LNCaP clone FGC (cell line): Measurements from ENCODE around the gene WDFY2.

ENCODE experiments used
- DNase-seq: peaks from one replicate; pipeline ENCODE4 v3.0.0-alpha.2; 2011; ENCODE audit warnings: low read depth
- H3K4me3 ChIP-seq: 2 replicates; pipeline ENCODE4 v1.5.1; 2011; ENCODE audit warnings: mild to moderate bottlenecking, low read depth, low read length, control low read depth
- CTCF ChIP-seq: IDR thresholded peaks from 2 replicates; pipeline ENCODE4 v1.5.1; 2012; ENCODE audit warnings: mild to moderate bottlenecking; ENCODE audit not compliant: control insufficient read depth, insufficient read depth; ENCODE audit errors: extremely low read depth

WDFY2 gene

DNA sequence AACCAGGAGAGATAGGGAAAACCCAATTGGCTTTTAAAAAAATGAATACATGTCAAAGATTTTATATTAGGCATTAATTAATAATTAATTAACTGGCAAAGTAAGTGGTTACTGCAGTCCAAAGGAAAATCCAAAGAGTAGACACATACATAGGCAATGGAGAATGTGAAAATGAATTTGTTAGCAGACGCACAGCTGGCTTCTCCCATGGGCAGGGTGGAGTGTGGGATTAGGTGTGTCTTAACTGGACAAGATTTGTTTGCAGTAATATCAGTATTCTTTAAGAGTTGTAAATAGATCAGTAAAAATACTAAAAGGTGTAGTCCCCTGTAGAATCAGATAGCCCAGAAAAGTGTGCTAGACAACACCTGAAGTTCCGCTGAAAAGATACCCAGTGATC lies 161.0 kb downstream of the WDFY2 start:
- no peak for TF ChIP-seq CTCF
- H3K4me3 ChIP-seq, result no peak overlapping the region
- no peak for DNase-seq

GRCh38 chr13:51746802-51747201 lies 162.5 kb downstream of the WDFY2 start:
- DNase-seq, result no peak
- no peak for TF ChIP-seq CTCF
- H3K4me3 ChIP-seq, result no peak overlapping the region

GRCh38 chr13:51747438-51748434 lies 163.5 kb downstream of the WDFY2 start:
- H3K4me3 ChIP-seq, result no peak overlapping the region
- no peak for TF ChIP-seq CTCF
- no peak for DNase-seq

GRCh38 chr13:51756651-51757050 lies 172.4 kb downstream of the WDFY2 start:
- DNase-seq, result no peak
- TF ChIP-seq CTCF, result no peak
- H3K4me3 ChIP-seq, result no peak overlapping the region

GRCh38 chr13:51758691-51759090 lies 174.4 kb downstream of the WDFY2 start:
- no peak for TF ChIP-seq CTCF
- DNase-seq, result no peak
- H3K4me3 ChIP-seq, result no peak overlapping the region

DNA sequence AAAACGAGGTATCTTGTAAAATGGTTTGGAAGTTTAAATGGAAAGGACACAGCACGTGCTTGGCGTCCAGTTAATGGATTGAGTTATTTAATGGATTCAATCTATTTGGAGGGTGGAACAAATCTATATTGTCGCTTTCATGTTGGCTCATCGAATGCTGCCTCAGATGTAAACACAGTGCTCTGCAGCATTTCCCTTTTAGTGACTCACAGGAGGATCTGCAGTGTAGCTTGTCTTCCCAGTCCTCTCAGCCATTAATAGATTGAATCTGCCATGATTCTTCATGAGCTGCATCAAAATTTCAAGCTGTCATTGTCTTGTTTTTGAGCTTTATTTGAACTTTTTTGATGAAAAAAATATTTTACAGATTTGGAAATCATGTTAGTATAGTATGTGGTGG lies 175.0 kb downstream of the WDFY2 start:
- DNase-seq, result no peak
- no peak overlapping the region for H3K4me3 ChIP-seq
- TF ChIP-seq CTCF, result no peak
